Measurements from ENCODE around the gene POLH. TPM values are rescaled to one million over a fixed set of nuclear protein-coding genes. Genes with fewer than 3 reads are reported as not detected.

The POLH gene
- total and polyA plus RNA-seq, 2 of the 4 experiments (the other 2 are of a cell fraction) = 13.3 to 26.0 TPM

- no peak for TF ChIP-seq ELK1 (IDR thresholded peaks at IDR 0.05; ENCODE audit: borderline replicate concordance, low read depth, low read length)
These were observed 64.2 kb downstream of the POLH start (continued) for GRCh38 chr6:43639984-43640800.

- TF ChIP-seq USF2 (IDR thresholded peaks at IDR 0.05; ENCODE audit: low read depth, low read length) (no peak), CEBPB (IDR thresholded peaks at IDR 0.05; ENCODE audit: low read depth, low read length) (no peak), SMC3 (IDR thresholded peaks at IDR 0.05; ENCODE audit: low read depth, low read length) (no peak), MXI1 (IDR thresholded peaks at IDR 0.05; ENCODE audit: borderline replicate concordance, low read depth, low read length) (no peak), CHD1 (IDR thresholded peaks at IDR 0.05; ENCODE audit: low read depth, low read length) (no peak), BHLHE40 (IDR thresholded peaks at IDR 0.05; ENCODE audit: low read depth, low read length) (no peak), MAZ (IDR thresholded peaks at IDR 0.05; ENCODE audit: borderline replicate concordance, low read depth, low read length) (no peak), RFX5 (IDR thresholded peaks at IDR 0.05; ENCODE audit: low read depth, low read length) (no peak), FOS (IDR thresholded peaks at IDR 0.05; ENCODE audit: low read depth, low read length) (no peak), MAFK (IDR thresholded peaks at IDR 0.05; ENCODE audit: low read depth, low read length) (no peak), RCOR1 (IDR thresholded peaks at IDR 0.05; ENCODE audit: insufficient replicate concordance, low read length) (no peak)
- Histone ChIP-seq H2AK5ac (ENCODE audit: low read depth, low read length) (no peak within 1 kb of the TSS), H3K4ac (ENCODE audit: low read depth, low read length) (peak within 1 kb of the TSS; percentile 55; the same call in 1 of the 2 replicates), H3K9ac (ENCODE audit: low read depth, low read length) (no peak within 1 kb of the TSS), H3K9me3 (ENCODE audit: control insufficient read depth, insufficient read depth, low read length) (no peaks in the 10 kb centered on the region), H3K4me3 (ENCODE audit: insufficient read depth, low read depth, low read length) (peak within 1 kb of the TSS; percentile 44), H2AFZ (replicated peaks; ENCODE audit: low read length, poor library complexity) (peak within 1 kb of the TSS; percentile 98), H2BK20ac (ENCODE audit: low read depth, low read length) (no peak within 1 kb of the TSS; the same call in 1 of the 2 replicates), H3K4me2 (ENCODE audit: low read depth, low read length) (peak within 1 kb of the TSS; percentile 70), H3K23ac (ENCODE audit: low read depth, low read length) (no peak within 1 kb of the TSS), H3K9me1 (ENCODE audit: insufficient read depth, low read length) (0 out of 2 replicates have a peak, but pooled peaks cover 5% of the 10 kb centered on the region), H2BK120ac (ENCODE audit: low read depth, low read length) (no peak within 1 kb of the TSS; the same call in 1 of the 2 replicates), H3K18ac (ENCODE audit: low read depth, low read length) (no peak within 1 kb of the TSS), H2AK9ac (replicated peaks; ENCODE audit: low read depth, low read length, poor library complexity) (peak within 1 kb of the TSS; percentile 86), H2BK15ac (ENCODE audit: low read depth, low read length) (no peak within 1 kb of the TSS), H3K27ac (ENCODE audit: insufficient read depth, low read length) (no peak within 1 kb of the TSS), H4K8ac (ENCODE audit: low read depth in 2 of 2, low read length in 2 of 2) (peak within 1 kb of the TSS; percentile 35 to 81; a peak in 2 of 4 replicates), H3K27me3 (ENCODE audit: control insufficient read depth, insufficient read depth, low read length) (no peaks in the 10 kb centered on the region; the same call in 1 of the 2 replicates), H4K91ac (ENCODE audit: insufficient read depth, low read depth, low read length) (no peak within 1 kb of the TSS), H4K5ac (ENCODE audit: low read depth, low read length) (peak within 1 kb of the TSS; percentile 81), H4K20me1 (ENCODE audit: insufficient read depth, low read length) (peaks cover 9% of the 10 kb centered on the region), H3K14ac (replicated peaks; ENCODE audit: low read depth, low read length) (no peak within 1 kb of the TSS), H2BK5ac (ENCODE audit: low read depth, low read length, poor library complexity, severe bottlenecking) (no peak within 1 kb of the TSS), H3K36me3 (ENCODE audit: control insufficient read depth, insufficient read depth, low read length) (peaks cover 16% of the 10 kb centered on the region), H3K56ac (ENCODE audit: extremely low read depth, insufficient read depth, low read length) (no peak within 1 kb of the TSS), H3K79me1 (ENCODE audit: low read depth in 1 of 2, low read length in 2 of 2) (peaks cover 15 to 20% of the 10 kb centered on the region in 2 experiments), H3K4me1 (ENCODE audit: control insufficient read depth, insufficient read depth, low read length) (no peaks in the 10 kb centered on the region)
- ChIA-PET CTCF (interaction anchor here (0.6 kb wide), 1 partner anchor 366 kb away, joined by 4 read pairs; no protein-coding TSS in a partner anchor), POLR2A (ENCODE audit: unreplicated experiment) (no interaction called here)
- intact Hi-C loops (cut with micrococcal nuclease) (no loop called here), dilution Hi-C loops (cut with HindIII; ENCODE audit: low sequenced_read_pairs, unreplicated experiment) (no loop called here), in situ Hi-C loops (cut with MboI; ENCODE audit: low sequenced_read_pairs) (no loop called here)
- DNase-seq (peak; percentile 44), ATAC-seq (ENCODE audit: low read depth) (peak; percentile 79)
- no TSS peak for BruUV-seq (replicated peaks)
- 7% methylated on average over 40 of the region's 52 CpGs; no CpG with 5 or more reads in 1 of the 2 experiments for WGBS, 2 experiments (ENCODE audit: extremely low coverage in 2 of 2, insufficient read length in 1 of 2)
These were observed 69.1 kb downstream of the POLH start, which contains the start of gene RSPH9 for GRCh38 chr6:43644940-43645612. RSPH9 (plus strand) TSS chr6:43645036; CDS start chr6:43645099, 63 bp downstream.
